Gastrocnemius medialis (tissue), 4 donors: ENCODE measurements around the gene ADRM1. TPM values are rescaled to one million over a fixed set of nuclear protein-coding genes. Genes with fewer than 3 reads are reported as not detected.

Source experiments
- ATAC-seq, 2 donors: fragments of 150-250 bp; one replicate each; pipeline ENCODE4 v1.9.1; 2016
- DNase-seq, 2 donors: peaks; one replicate each; pipeline ENCODE4 v3.0.0-alpha.2; 2019
- H3K27ac ChIP-seq, 4 donors: fragments of 200-600 bp; sonication (generic); 1 replicate in 1 of 4; 2 replicates in 3 of 4; pipeline ENCODE4 v1.5.1; 2016 to 2018; ENCODE audit warnings: mild to moderate bottlenecking in 2 of 4, moderate library complexity in 1 of 4
- H3K27me3 ChIP-seq, 3 donors: fragments of 200-600 bp; sonication (generic) in 2 of 3; 1 replicate in 1 of 3; 2 replicates in 2 of 3; pipeline versions ENCODE4 v1.5.1 to v1.6.0; 2016 to 2019; ENCODE audit warnings: mild to moderate bottlenecking in 1 of 3, moderate library complexity in 1 of 3
- H3K36me3 ChIP-seq, 2 donors: fragments of 200-600 bp; sonication (generic) in 1 of 2; one replicate each; pipeline ENCODE4 v1.5.1; 2017 to 2018
- H3K4me1 ChIP-seq, 2 donors: fragments of 200-600 bp; sonication (generic) in 1 of 2; one replicate each; pipeline ENCODE4 v1.5.1; 2016 to 2017; ENCODE audit warnings: mild to moderate bottlenecking in 2 of 2
- H3K4me3 ChIP-seq, 4 donors: fragments of 200-600 bp; sonication (generic) in 3 of 4; 1 replicate in 1 of 4; 2 replicates in 3 of 4; pipeline ENCODE4 v1.5.1; 2016 to 2019; ENCODE audit warnings: mild to moderate bottlenecking in 2 of 4
- H3K9me3 ChIP-seq, 3 donors: fragments of 200-600 bp; sonication (generic) in 2 of 3; 1 replicate in 1 of 3; 2 replicates in 2 of 3; pipeline ENCODE4 v1.5.1; 2016 to 2019
- CTCF ChIP-seq, 5 experiments: fragments of 450-650 bp in 3 of 5; fragments of 200-600 bp in 2 of 5; sonication (generic) in 2 of 5; IDR thresholded peaks in 4 of 5; conservative IDR thresholded peaks in 1 of 5; 1 replicate in 4 of 5; 2 replicates in 1 of 5; pipeline ENCODE4 v1.5.1; 2016 to 2019; ENCODE audit warnings: antibody characterized with exemption in 5 of 5, mild to moderate bottlenecking in 3 of 5, moderate library complexity in 3 of 5
- POLR2A ChIP-seq, 2 donors: fragments of 450-650 bp; IDR thresholded peaks; one replicate each; pipeline ENCODE4 v1.6.1; 2017; ENCODE audit warnings: antibody characterized with exemption in 2 of 2, mild to moderate bottlenecking in 2 of 2, moderate library complexity in 2 of 2
- in situ Hi-C, 4 donors: fragments of 200-750 bp; cut with MboI; loops; one replicate each; pipeline versions ENCODE4 v1.15.0 to v1.8.0; 2017; ENCODE audit warnings: low sequenced_read_pairs in 4 of 4
- intact Hi-C: fragments of 100-400 bp; cut with DNase I; formaldehyde crosslinking; loops from one replicate; pipeline ENCODE4 v1.15.1; 2023; ENCODE audit warnings: low total_unique reads
- total RNA-seq, 4 donors: library from RNA; depleted of rRNA; stranded (reverse); fragments of >200 nt; gene quantifications; one replicate each; pipeline versions ENCODE4 v1.1.0 to v1.2.3, GENCODE V29; 2016

ADRM1 gene
- total RNA-seq, 4 donors from 2014 or later: 389 to 644 (median 611) TPM

- Histone ChIP-seq H3K4me1 (peaks cover 31 to 53% of the 10 kb centered on the region in 2 donors), H3K4me3 (peak overlapping the region in 3 of 4 donors; percentile 61 to 96 (median 62)), H3K27ac (peak overlapping the region; percentile 90 to 100 (median 98)), H3K27me3 (no peaks in the 10 kb centered on the region), H3K9me3 (no peaks in the 10 kb centered on the region), H3K36me3 (peaks cover 0 to 44% of the 10 kb centered on the region in 2 donors)
- intact Hi-C loops: loop anchor here (10.0 kb wide), 1 partner anchor 500 kb away; the partner anchor contains the start of gene OGFR
- DNase-seq: peak in 1 of 2 donors; percentile 56
- in situ Hi-C loops: loop anchor here in 1 of 4 donors (10.0 kb wide), 1 partner anchor 80 kb away; the partner anchor contains the start of gene RPS21
- TF ChIP-seq POLR2A (IDR thresholded peaks at IDR 0.05): no peak
- TF ChIP-seq CTCF (IDR thresholded peaks at IDR 0.05 in 4 of 5, conservative IDR thresholded peaks at IDR 0.05 in 1 of 5): no peak
- ATAC-seq: no peak
Measured at GRCh38 chr20:62305149-62305764, 2.5 kb downstream of the ADRM1 start.

- intact Hi-C loops (loop anchor here (10.0 kb wide), 1 partner anchor 499 kb away; the partner anchor contains the start of gene OGFR), in situ Hi-C loops (loop anchor here in 1 of 4 donors (10.0 kb wide), 1 partner anchor 79 kb away; the partner anchor contains the start of gene RPS21)
- Histone ChIP-seq H3K27ac (peak overlapping the region in 2 of 4 donors; percentile 98 to 100), H3K4me3 (peak overlapping the region in 1 of 4 donors; percentile 13), H3K9me3 (no peaks in the 10 kb centered on the region), H3K4me1 (peaks cover 31 to 53% of the 10 kb centered on the region in 2 donors), H3K27me3 (no peaks in the 10 kb centered on the region), H3K36me3 (peaks cover 0 to 44% of the 10 kb centered on the region in 2 donors)
- ATAC-seq: no peak
- no peak for DNase-seq
- no peak for TF ChIP-seq POLR2A (IDR thresholded peaks at IDR 0.05)
- TF ChIP-seq CTCF (IDR thresholded peaks at IDR 0.05 in 4 of 5, conservative IDR thresholded peaks at IDR 0.05 in 1 of 5): no peak
Measured at GRCh38 chr20:62305765-62306413, 3.1 kb downstream of the ADRM1 start.

GRCh38 chr20:62306414-62307187, 3.8 kb downstream of the ADRM1 start:
- Histone ChIP-seq H3K27ac (peak overlapping the region in 3 of 4 donors; percentile 16 to 98 (median 54)), H3K4me1 (peaks cover 31 to 53% of the 10 kb centered on the region in 2 donors), H3K4me3 (no peak overlapping the region), H3K36me3 (peaks cover 0 to 51% of the 10 kb centered on the region in 2 donors), H3K9me3 (no peaks in the 10 kb centered on the region), H3K27me3 (no peaks in the 10 kb centered on the region)
- ATAC-seq (no peak), DNase-seq (no peak)
- no peak for TF ChIP-seq POLR2A (IDR thresholded peaks at IDR 0.05)
- no peak for TF ChIP-seq CTCF (IDR thresholded peaks at IDR 0.05 in 4 of 5, conservative IDR thresholded peaks at IDR 0.05 in 1 of 5)
- intact Hi-C loops: loop anchor here (10.0 kb wide), 1 partner anchor 498 kb away; the partner anchor contains the start of gene OGFR
- in situ Hi-C loops: loop anchor here in 1 of 4 donors (10.0 kb wide), 1 partner anchor 78 kb away; the partner anchor contains the start of gene RPS21
